Esophagus muscularis mucosa (tissue), 4 donors: Measurements from ENCODE around the gene TMEM127.

Experiments used
- CTCF ChIP-seq, 3 experiments: fragments of 200-600 bp in 2 of 3; fragments of 450-650 bp in 1 of 3; sonication (generic) in 2 of 3; IDR thresholded peaks; one replicate each; pipeline ENCODE4 v1.5.1; 2017 to 2019; ENCODE audit warnings: antibody characterized with exemption in 3 of 3, mild to moderate bottlenecking in 2 of 3, moderate library complexity in 1 of 3
- EP300 ChIP-seq: sonication (generic); formaldehyde crosslinking; IDR thresholded peaks from one replicate; pipeline ENCODE4 v1.6.1; 2017; ENCODE audit warnings: antibody characterized with exemption
- POLR2A ChIP-seq: fragments of 450-650 bp; IDR thresholded peaks from one replicate; pipeline ENCODE4 v1.6.1; 2017; ENCODE audit warnings: antibody characterized with exemption, moderate library complexity, mild to moderate bottlenecking, low read depth
- POLR2AphosphoS5 ChIP-seq, 2 donors: sonication (generic); formaldehyde crosslinking; IDR thresholded peaks; one replicate each; pipeline ENCODE4 v1.6.1; 2017; ENCODE audit warnings: antibody characterized with exemption in 2 of 2

DNA sequence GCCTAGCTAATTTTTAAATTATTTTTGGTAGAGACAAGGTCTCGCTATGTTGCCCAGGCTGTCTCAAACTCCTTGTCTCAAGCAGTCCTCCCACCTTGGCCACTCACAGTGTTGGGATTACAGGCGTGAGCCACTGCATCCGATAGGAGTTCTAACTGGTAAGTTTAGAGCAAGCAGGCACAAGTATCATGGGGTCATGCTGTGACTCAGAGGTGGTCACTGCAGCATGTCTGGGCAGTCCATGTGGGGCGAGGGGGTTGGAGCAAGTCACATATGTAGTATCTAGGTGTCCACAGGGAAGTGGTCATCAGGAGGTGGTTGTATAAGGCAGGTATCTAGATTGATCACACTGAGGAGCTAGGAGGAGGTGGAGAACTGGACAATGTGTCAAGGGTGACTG is 34.5 kb downstream of the TMEM127 start:
- TF ChIP-seq POLR2A = no peak
- no peak for TF ChIP-seq CTCF (IDR thresholded peaks at IDR 0.05)
- no peak for TF ChIP-seq POLR2AphosphoS5 (IDR thresholded peaks at IDR 0.05)
- no peak for TF ChIP-seq EP300
